GM18951 (cell line): ENCODE data around the gene PEX3.
"Not testable (repeated sequence)": the region's sequence is repeated elsewhere in the genome, so short reads cannot be mapped to it uniquely, and the experiment has no call there.

Experiments used
- POLR2A ChIP-seq: IDR thresholded peaks from 4 replicates; pipeline ENCODE4 v1.6.1; 2011; ENCODE audit warnings: mild to moderate bottlenecking; ENCODE audit not compliant: insufficient read length, insufficient read depth; ENCODE audit errors: extremely low read depth
- in situ Hi-C: fragments of 300-500 bp; cut with MboI; formaldehyde crosslinking; loops from one replicate; pipeline ENCODE4 v1.12.0; 2022; ENCODE audit warnings: low sequenced_read_pairs, mixed read lengths, inconsistent platforms; ENCODE audit not compliant: unreplicated experiment

The PEX3 gene

GRCh38 chr6:143468026-143468425 is 17.4 kb downstream of the PEX3 start:
- no peak for TF ChIP-seq POLR2A
- in situ Hi-C loops = no loop called here

- in situ Hi-C loops = not testable (repeated sequence)
Observed at GRCh38 chr6:143468823-143469222, 18.2 kb downstream of the PEX3 start.

GRCh38 chr6:143471822-143472221 is 21.2 kb downstream of the PEX3 start:
- in situ Hi-C loops = no loop called here
- TF ChIP-seq POLR2A = no peak

GRCh38 chr6:143476545-143476944 is 25.9 kb downstream of the PEX3 start:
- in situ Hi-C loops = no loop called here
- no peak for TF ChIP-seq POLR2A

GRCh38 chr6:143478479-143479062 is 28.0 kb downstream of the PEX3 start:
- in situ Hi-C loops = no loop called here
- TF ChIP-seq POLR2A = no peak

- in situ Hi-C loops = no loop called here
- no peak for TF ChIP-seq POLR2A
Observed at GRCh38 chr6:143482593-143482992, 32.0 kb downstream of the PEX3 start.

- TF ChIP-seq POLR2A = no peak
- in situ Hi-C loops = no loop called here
Observed at GRCh38 chr6:143485967-143486366, 35.4 kb downstream of the PEX3 start.

- no peak for TF ChIP-seq POLR2A
- in situ Hi-C loops = no loop called here
Observed at GRCh38 chr6:143486752-143487151, 36.1 kb downstream of the PEX3 start.

GRCh38 chr6:143490244-143490643 is 39.6 kb downstream of the PEX3 start:
- TF ChIP-seq POLR2A = no peak
- in situ Hi-C loops = no loop called here

GRCh38 chr6:143490775-143491174 is 40.2 kb downstream of the PEX3 start:
- in situ Hi-C loops = no loop called here

GRCh38 chr6:143496974-143497373 is 46.4 kb downstream of the PEX3 start:
- in situ Hi-C loops = no loop called here
- no peak for TF ChIP-seq POLR2A

More at GRCh38 chr6:143490775-143491174, 40.2 kb downstream of the PEX3 start:
- TF ChIP-seq POLR2A = no peak

- no peak for TF ChIP-seq POLR2A
- in situ Hi-C loops = no loop called here
Observed at GRCh38 chr6:143498428-143498827, 47.8 kb downstream of the PEX3 start.

GRCh38 chr6:143501851-143502250 is 51.2 kb downstream of the PEX3 start:
- in situ Hi-C loops = no loop called here

GRCh38 chr6:143504369-143504768 is 53.8 kb downstream of the PEX3 start:
- TF ChIP-seq POLR2A = no peak
- in situ Hi-C loops = no loop called here

More at GRCh38 chr6:143501851-143502250, 51.2 kb downstream of the PEX3 start:
- no peak for TF ChIP-seq POLR2A

- in situ Hi-C loops = no loop called here
- TF ChIP-seq POLR2A = no peak
Observed at GRCh38 chr6:143505111-143505510, 54.5 kb downstream of the PEX3 start.

GRCh38 chr6:143505537-143505936 is 54.9 kb downstream of the PEX3 start:
- TF ChIP-seq POLR2A = no peak
- in situ Hi-C loops = no loop called here
